Measurements from ENCODE around the gene MOAP1.
"Not testable (repeated sequence)": the region's sequence is repeated elsewhere in the genome, so short reads cannot be mapped to it uniquely, and the experiment has no call there.

MOAP1 gene

DNA sequence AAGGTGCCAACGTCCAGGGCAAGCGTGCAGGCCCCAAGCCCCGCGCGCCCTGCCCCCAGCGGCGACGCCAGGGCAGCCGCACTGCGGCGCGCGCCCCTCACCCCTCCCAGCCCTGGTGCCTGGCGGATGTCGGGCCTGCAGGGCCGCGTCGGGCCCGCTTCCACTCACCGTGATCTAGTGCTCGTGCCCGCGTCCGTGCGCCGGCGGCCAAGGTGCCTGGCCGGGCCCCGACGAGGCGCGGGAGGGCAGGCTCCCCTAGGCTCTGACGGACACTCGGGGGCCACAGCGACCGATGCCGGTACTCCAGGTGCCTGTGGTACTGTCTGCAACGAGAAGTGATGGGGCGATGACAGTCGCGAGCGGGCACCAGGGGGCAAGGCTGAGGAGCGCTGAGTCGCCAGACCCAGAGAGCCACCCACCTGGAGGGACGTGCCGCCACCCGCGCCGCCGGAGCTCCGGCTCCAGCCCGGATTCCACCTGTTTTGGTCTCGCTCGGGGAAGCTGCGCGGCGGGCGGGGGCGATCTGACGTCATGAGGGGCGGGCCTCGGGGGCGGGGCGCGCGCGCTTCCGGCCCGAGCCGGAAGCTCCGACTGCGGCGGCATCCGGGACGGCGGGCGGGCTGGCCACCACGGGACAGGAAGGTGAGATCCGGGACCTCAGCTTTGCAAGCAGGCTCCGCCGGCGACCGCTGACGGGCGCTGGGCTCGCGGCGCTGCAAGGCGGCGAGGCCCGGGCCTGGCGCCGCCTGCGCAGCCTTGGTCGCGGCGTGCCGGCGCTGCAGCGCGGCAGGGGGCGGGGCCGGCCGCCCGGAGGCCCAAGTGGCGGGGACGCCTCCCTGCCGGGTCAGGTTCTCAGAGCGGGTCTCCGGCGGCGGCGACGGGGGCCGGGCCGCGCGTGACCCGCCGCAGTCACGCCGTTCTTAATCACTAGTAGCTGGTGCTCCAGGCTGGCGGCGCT is at the start of gene MOAP1, which contains the start of gene LYSET:
Gene MOAP1 (minus strand): TSS at position 507 of the 958 bp plus-strand sequence. CDS start 655 bp downstream, outside the sequence.
Gene LYSET (plus strand): TSS at position 927 of the 958 bp plus-strand sequence. CDS start 89 bp downstream, outside the sequence.
- DNase-seq: peak; percentile 92

GRCh38 chr14:93233078-93233477 is 48.4 kb upstream of the MOAP1 start:
- not testable (repeated sequence) for DNase-seq

GRCh38 chr14:93232159-93232558 is 47.5 kb upstream of the MOAP1 start:
- DNase-seq: no peak

DNA sequence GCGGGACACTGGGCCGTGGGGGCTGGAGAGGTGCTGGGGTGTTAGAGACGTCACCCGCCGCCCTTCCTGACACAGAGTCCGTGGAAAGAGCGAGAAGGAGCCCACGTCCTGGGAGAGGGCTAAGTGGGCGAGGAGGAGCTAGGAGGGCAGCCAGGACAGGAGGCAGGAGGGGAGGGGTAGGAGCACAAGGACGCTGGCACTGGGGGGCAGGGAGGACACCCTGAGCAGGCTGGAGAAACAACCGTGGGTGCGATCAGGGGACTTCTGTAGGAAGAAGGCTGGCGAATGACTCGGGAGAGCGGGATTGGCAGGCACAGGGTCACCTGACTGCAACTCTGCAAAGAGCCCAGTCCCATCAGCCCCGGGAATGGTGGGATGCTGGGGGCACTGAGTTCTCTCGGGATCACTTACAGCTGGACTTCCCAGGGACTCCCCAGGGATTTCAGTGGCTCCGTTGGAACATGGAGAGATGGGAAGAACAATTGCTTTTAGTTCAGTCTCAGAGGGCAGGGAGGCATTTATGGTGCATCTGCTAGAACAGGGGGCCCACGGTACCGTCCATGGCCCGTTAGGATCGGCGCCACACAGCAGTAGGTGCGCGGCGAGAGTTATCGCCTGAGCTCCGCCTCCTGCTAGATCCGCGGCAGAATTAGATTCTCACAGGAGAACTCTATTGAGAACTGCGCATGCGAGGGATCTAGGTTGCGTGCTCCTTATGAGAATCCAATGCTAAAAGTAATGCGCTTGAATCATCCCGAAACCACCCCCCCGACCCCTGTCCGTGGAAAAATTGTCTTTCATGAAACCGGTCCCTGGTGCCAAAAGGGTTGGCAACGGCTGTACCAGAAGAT is 46.7 kb upstream of the MOAP1 start:
- no peak for DNase-seq

- DNase-seq: no peak
Measured at GRCh38 chr14:93230539-93230938, 45.8 kb upstream of the MOAP1 start.

DNA sequence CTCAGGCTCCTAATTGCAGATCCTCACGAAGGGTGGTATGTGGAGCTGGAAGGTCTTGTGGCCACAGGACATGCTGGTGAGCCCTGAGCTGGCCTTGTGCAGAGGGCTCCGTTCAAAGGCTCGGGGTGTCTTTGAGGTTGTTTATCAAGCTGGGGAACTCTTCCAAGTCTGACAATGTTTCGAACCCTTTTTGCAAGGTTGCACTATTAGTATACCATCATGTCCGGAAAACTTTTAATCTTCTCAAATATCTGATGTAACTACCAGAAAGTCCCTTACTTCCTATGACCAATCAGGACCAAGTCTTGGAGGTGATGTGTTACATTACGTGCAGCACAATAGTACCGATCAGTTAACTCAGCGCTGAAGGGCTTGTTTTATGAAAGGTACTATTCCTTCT is 43.9 kb upstream of the MOAP1 start:
- no peak for DNase-seq

- DNase-seq: no peak
Measured at GRCh38 chr14:93223565-93223964, 38.9 kb upstream of the MOAP1 start.

DNA sequence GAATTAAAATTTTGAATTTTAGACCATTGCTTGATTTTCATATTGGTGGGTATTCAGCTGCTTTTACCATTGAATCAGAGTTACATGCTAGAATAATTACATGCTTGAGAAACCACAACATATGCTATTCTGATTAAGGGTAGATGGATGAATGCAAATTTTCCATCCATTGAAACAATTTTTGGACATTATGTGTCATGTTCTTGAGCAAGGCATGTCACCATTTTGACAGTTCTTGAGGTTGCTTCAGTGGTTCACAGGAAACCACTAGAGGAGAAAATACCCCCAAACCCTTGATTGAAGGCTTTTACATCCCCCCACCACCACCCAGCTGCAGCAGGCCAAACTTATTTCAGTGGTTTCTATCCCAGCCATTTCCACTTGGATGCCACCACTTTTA is 35.8 kb upstream of the MOAP1 start:
- DNase-seq: no peak

GRCh38 chr14:93219103-93219726 is 34.5 kb upstream of the MOAP1 start:
- DNase-seq: peak; percentile 50

- no peak for DNase-seq
Measured at GRCh38 chr14:93214598-93214997, 29.9 kb upstream of the MOAP1 start.

DNA sequence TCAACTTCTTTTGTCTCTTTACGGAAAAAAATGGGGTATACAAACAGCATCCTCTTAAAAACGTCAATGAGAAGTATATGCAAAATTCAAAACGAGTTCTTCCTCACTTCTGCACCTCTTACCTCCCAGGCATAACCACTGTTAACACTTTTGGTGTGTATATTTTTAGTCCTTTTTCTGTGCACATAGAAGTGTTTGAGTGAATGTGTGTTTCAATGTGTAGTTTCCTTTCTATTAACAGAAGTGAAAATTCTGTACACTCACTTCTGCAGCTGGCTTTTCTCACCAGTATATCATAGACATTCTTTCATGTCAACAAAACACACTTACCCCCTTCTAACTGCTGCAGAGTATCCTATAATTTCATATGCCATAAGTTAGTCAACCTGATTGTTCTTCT is 27.7 kb upstream of the MOAP1 start:
- DNase-seq: no peak

DNA sequence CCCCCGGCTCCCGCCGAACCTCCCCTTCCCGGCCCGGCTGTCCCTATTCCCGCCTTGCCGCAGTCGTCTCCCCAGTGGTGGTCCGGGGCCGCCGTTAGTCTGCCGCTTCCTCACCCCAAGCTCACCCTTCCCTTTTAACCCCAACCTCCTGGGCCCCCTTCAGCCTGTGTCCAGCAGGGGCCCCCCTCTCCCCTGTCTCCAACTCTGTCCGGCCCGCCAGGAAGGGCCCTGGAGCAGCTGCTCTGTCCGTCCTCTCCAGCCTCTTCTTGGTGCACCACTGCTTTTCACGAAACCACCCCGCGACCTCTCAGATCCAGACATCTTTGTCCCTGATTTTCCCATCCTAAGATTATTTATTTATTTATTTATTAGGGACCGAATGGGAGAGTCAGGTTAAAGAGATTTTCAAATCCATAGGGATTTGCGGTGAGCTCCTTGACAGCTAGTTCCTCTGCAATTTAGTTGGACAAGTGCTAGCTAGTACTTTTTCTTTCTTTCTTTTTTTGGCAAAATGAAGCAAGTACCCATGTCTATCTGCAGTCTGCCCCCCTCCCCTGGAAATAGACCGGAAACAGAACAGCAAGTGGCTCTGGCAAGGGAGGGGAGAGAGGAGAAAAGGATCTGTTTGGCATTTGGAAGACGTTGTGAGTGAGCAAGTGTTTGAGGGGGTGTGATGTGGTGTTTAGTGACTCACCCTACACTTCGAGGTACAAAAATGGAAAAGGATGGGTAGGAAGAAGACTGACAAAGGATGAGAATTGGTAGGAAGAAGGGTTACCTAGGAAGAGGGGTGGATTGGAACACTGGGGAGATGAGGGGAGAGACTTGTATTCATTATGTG is 23.0 kb upstream of the MOAP1 start:
- DNase-seq: peak; percentile 29

GRCh38 chr14:93206793-93207467 is 22.2 kb upstream of the MOAP1 start, which contains the start of the genes GON7 and UBR7:
Gene GON7, minus strand, starts transcription at chr14:93207065. Its CDS starts 28 bp downstream, at chr14:93207037.
Gene UBR7, plus strand, starts transcription at chr14:93207256. Its CDS starts 36 bp downstream, at chr14:93207292.
- peak; percentile 96 for DNase-seq

DNA sequence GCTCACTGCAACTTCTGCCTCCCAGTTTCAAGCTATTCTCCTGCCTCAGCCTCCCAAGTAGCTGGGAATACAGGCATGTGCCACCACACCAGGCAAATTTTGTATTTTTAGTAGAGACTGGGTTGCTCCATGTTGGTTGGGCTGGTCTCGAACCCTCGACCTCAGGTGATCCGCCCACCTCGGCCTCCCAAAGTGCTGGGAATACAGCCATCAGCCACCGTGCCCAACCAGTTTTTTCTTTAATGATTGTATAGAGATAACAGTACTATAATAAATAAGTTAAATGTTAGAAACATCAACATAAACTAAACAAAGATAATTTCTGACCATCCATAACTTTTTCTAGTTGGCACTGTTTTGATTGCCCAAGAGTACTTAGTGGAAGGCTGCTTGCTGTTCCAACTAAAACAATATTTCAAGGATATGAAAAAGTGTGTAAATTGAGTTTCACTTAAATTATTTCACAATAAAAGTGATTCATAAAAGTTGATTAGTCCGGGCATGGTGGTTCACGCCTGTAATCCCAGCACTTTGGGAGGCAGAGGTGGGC is 16.5 kb upstream of the MOAP1 start:
- no peak for DNase-seq

DNA sequence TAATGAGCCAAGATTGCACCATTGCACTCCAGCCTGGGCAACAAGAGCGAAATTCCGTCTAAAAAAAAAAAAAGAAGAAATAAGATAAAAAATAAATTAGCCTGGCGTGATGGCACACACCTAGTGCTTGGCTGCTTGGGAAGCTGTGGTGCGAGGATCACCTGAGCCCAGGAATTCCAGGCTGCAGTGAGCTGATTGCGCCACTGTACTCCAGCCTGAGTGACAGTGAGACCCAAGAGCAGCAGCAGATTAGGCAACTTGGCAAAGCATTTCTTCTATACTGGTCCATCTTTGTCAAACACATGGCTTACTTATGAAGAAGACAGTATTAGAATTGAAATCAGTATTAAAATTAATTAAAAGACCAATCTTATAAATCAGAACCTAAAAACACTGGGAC is 15.9 kb upstream of the MOAP1 start:
- DNase-seq: no peak

DNA sequence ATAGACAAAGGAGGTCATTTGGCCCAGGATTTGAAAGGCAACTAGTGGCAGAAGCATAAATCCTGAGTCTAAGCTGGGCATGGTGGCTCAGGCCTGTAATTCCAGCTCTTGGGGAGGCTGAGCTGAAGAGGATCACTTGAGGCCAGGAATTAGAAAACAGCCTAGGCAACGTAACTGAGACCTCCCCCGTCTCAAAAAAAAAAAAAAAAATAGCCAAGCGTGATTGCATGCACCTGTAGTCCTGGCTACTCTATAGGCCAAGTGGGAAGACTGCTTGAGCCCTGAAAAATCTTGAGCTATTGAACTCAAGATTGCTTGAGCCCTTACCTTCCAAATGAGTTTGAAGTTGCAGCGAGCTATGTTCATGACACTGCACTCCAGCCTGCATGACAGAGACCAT is 14.3 kb upstream of the MOAP1 start:
- DNase-seq: no peak

- no peak for DNase-seq
Measured at GRCh38 chr14:93195316-93195999, 10.8 kb upstream of the MOAP1 start.

GRCh38 chr14:93186956-93187355 is 2.3 kb upstream of the MOAP1 start:
- no peak for DNase-seq

GRCh38 chr14:93186466-93186865 is 1.8 kb upstream of the MOAP1 start:
- DNase-seq: no peak

GRCh38 chr14:93185349-93185720 is 638 bp upstream of the MOAP1 start:
- DNase-seq: no peak
